H1 (cell line): ENCODE results near the gene PEX1. TPM values are rescaled to one million over a fixed set of nuclear protein-coding genes. Genes with fewer than 3 reads are reported as not detected.

Experiments used
- CTCF ChIA-PET: fragments of 300-600 bp; sonication (Branson Sonifier 250); formaldehyde crosslinking; loops from one replicate; lab custom pipeline; 2021; ENCODE audit not compliant: partially characterized antibody; lab: Charles Lee
- POLR2A ChIA-PET: fragments of 300-600 bp; sonication (Branson Sonifier 250); formaldehyde crosslinking; loops from one replicate; lab custom pipeline; 2021; ENCODE audit warnings: inconsistent platforms; ENCODE audit not compliant: partially characterized antibody; lab: Charles Lee
- DNase-seq, 2 experiments: peaks; one replicate each; pipeline versions ENCODE4 v3.0.0 to v3.0.0-alpha.2; 2010 to 2022; ENCODE audit warnings: low spot score in 2 of 2, low read depth in 1 of 2, mixed read lengths in 1 of 2
- FAIRE-seq: peaks from 2 replicates; lab custom pipeline; 2011; peaks lifted over from hg19 to GRCh38; lab: Jason Lieb, UNC
- H2AFZ ChIP-seq: 2 replicates; pipeline ENCODE4 v1.8.1; 2012; ENCODE audit warnings: low read length, inconsistent platforms
- H2AK5ac ChIP-seq: 2 replicates; pipeline ENCODE4 v1.6.1; 2013; ENCODE audit warnings: low read depth, low read length
- H2BK120ac ChIP-seq: replicated peaks from 2 replicates; pipeline ENCODE3; 2013; ENCODE audit warnings: low read depth, low read length, inconsistent platforms
- H2BK12ac ChIP-seq: 2 replicates; pipeline ENCODE4 v1.6.1; 2013; ENCODE audit warnings: low read depth, low read length
- H2BK15ac ChIP-seq: 2 replicates; pipeline ENCODE4 v1.6.1; 2013; ENCODE audit warnings: low read length
- H2BK20ac ChIP-seq: 2 replicates; pipeline ENCODE4 v1.6.1; 2013; ENCODE audit warnings: low read length
- H2BK5ac ChIP-seq: 2 replicates; pipeline ENCODE4 v1.6.1; 2013; ENCODE audit warnings: low read depth, low read length
- H3K14ac ChIP-seq: 2 replicates; pipeline ENCODE4 v1.6.1; 2013; ENCODE audit warnings: inconsistent platforms; ENCODE audit not compliant: insufficient read length
- H3K18ac ChIP-seq: 2 replicates; pipeline ENCODE4 v1.6.1; 2013; ENCODE audit warnings: low read length; ENCODE audit errors: extremely low read depth
- H3K23ac ChIP-seq: 2 replicates; pipeline ENCODE4 v1.6.1; 2013; ENCODE audit warnings: inconsistent platforms; ENCODE audit not compliant: insufficient read length
- H3K23me2 ChIP-seq: 2 replicates; pipeline ENCODE4 v1.6.1; 2013; ENCODE audit warnings: low read depth, low read length
- H3K27ac ChIP-seq: 2 replicates; pipeline ENCODE4 v1.6.1; 2011; ENCODE audit warnings: low read depth, low read length, inconsistent platforms
- H3K27me3 ChIP-seq, 4 experiments: replicated peaks in 1 of 4; 1 replicate in 1 of 4; 2 replicates in 3 of 4; pipeline versions ENCODE4 v1.6.1 to v1.8.1; 2011 to 2013; ENCODE audit warnings: low read length in 3 of 4, mild to moderate bottlenecking in 3 of 4, inconsistent platforms in 2 of 4, mixed read lengths in 2 of 4, moderate library complexity in 1 of 4; ENCODE audit not compliant: control insufficient read depth in 3 of 4, insufficient read depth in 3 of 4; ENCODE audit errors: extremely low read depth in 1 of 4
- H3K36me3 ChIP-seq, 4 experiments: 2 replicates each; pipeline versions ENCODE4 v1.6.1 to v1.8.1; 2011 to 2013; ENCODE audit warnings: mild to moderate bottlenecking in 4 of 4, low read length in 3 of 4, moderate library complexity in 2 of 4, control low read depth in 1 of 4, inconsistent platforms in 1 of 4; ENCODE audit not compliant: insufficient read depth in 4 of 4, control insufficient read depth in 2 of 4
- H3K4ac ChIP-seq: replicated peaks from 2 replicates; pipeline ENCODE3; 2013; ENCODE audit warnings: low read length, low read depth, mixed read lengths, inconsistent platforms; ENCODE audit not compliant: insufficient read length
- H3K4me1 ChIP-seq, 4 experiments: replicated peaks in 1 of 4; 1 replicate in 1 of 4; 2 replicates in 3 of 4; pipeline versions ENCODE4 v1.6.1 to v1.8.1; 2011 to 2013; ENCODE audit warnings: low read length in 3 of 4, inconsistent platforms in 2 of 4, mixed read lengths in 1 of 4; ENCODE audit not compliant: insufficient read depth in 4 of 4, control insufficient read depth in 3 of 4
- H3K4me2 ChIP-seq, 2 experiments: 2 replicates each; pipeline versions ENCODE4 v1.6.1 to v1.8.1; 2011 to 2013; ENCODE audit warnings: low read depth in 2 of 2, low read length in 2 of 2, control low read depth in 1 of 2, inconsistent platforms in 1 of 2, mild to moderate bottlenecking in 1 of 2; ENCODE audit not compliant: insufficient read depth in 1 of 2
- H3K4me3 ChIP-seq, 4 experiments: fragments of 200-600, 300-600 bp in 1 of 4; sonication (generic), shearing (Covaris generic), sonication (Bioruptor Twin) in 1 of 4; 2 replicates each; pipeline versions ENCODE4 v1.5.1 to v1.8.1; 2011 to 2016; ENCODE audit warnings: low read length in 4 of 4, low read depth in 3 of 4, control low read depth in 2 of 4, inconsistent platforms in 2 of 4, mild to moderate bottlenecking in 2 of 4, mixed read lengths in 1 of 4, moderate library complexity in 1 of 4; ENCODE audit not compliant: insufficient read depth in 2 of 4; ENCODE audit errors: extremely low read depth in 1 of 4
- H3K56ac ChIP-seq: replicated peaks from 2 replicates; pipeline ENCODE3; 2013; ENCODE audit warnings: low read depth, mild to moderate bottlenecking, mixed read lengths, low read length, inconsistent platforms; ENCODE audit not compliant: insufficient read length
- H3K79me1 ChIP-seq: 2 replicates; pipeline ENCODE4 v1.6.1; 2013; ENCODE audit warnings: low read depth, low read length, control low read depth
- H3K79me2 ChIP-seq, 2 experiments: 2 replicates each; pipeline versions ENCODE4 v1.6.1 to v1.8.1; 2012 to 2013; ENCODE audit warnings: low read length in 2 of 2, mild to moderate bottlenecking in 2 of 2, inconsistent platforms in 1 of 2; ENCODE audit not compliant: insufficient read depth in 2 of 2, control insufficient read depth in 1 of 2
- H3K9ac ChIP-seq, 4 experiments: replicated peaks in 1 of 4; 1 replicate in 1 of 4; 2 replicates in 3 of 4; pipeline versions ENCODE4 v1.6.1 to v1.8.1; 2011 to 2013; ENCODE audit warnings: low read depth in 3 of 4, low read length in 3 of 4, control low read depth in 2 of 4, mild to moderate bottlenecking in 2 of 4, moderate library complexity in 2 of 4, inconsistent platforms in 1 of 4; ENCODE audit errors: extremely low read depth in 1 of 4
- H3K9me3 ChIP-seq, 2 experiments: 2 replicates each; pipeline versions ENCODE4 v1.6.1 to v1.8.1; 2012 to 2013; ENCODE audit warnings: mild to moderate bottlenecking in 2 of 2, moderate library complexity in 2 of 2, control low read depth in 1 of 2, inconsistent platforms in 1 of 2, low read depth in 1 of 2, low read length in 1 of 2, mixed read lengths in 1 of 2; ENCODE audit not compliant: insufficient read depth in 2 of 2
- H4K20me1 ChIP-seq, 2 experiments: replicated peaks in 1 of 2; 2 replicates each; pipeline versions ENCODE3 to v1.8.1; 2011 to 2013; ENCODE audit warnings: inconsistent platforms in 2 of 2, low read length in 2 of 2, mild to moderate bottlenecking in 1 of 2; ENCODE audit not compliant: insufficient read depth in 2 of 2, control insufficient read depth in 1 of 2
- H4K5ac ChIP-seq: 2 replicates; pipeline ENCODE4 v1.6.1; 2013; ENCODE audit warnings: low read length, low read depth, mixed read lengths, inconsistent platforms; ENCODE audit not compliant: insufficient read length
- H4K8ac ChIP-seq: 2 replicates; pipeline ENCODE4 v1.8.0; 2013; ENCODE audit warnings: mild to moderate bottlenecking, moderate library complexity, low read length, inconsistent platforms; ENCODE audit not compliant: insufficient read depth; ENCODE audit errors: extremely low read depth
- H4K91ac ChIP-seq: replicated peaks from 2 replicates; pipeline ENCODE3; 2013; ENCODE audit warnings: low read length, mixed read lengths, inconsistent platforms; ENCODE audit not compliant: insufficient read length
- RNF2 ChIP-seq: fragments of 200-900, 300-1000 bp; sonication (generic); IDR thresholded peaks from 2 replicates; pipeline ENCODE4 v1.7.1; 2016; ENCODE audit warnings: borderline replicate concordance, low read depth, mild to moderate bottlenecking, antibody characterized with exemption, low read length; ENCODE audit not compliant: poor library complexity, severe bottlenecking; ENCODE audit errors: missing control alignments
- SIN3A ChIP-seq, 2 experiments: IDR thresholded peaks in 1 of 2; conservative IDR thresholded peaks in 1 of 2; 2 replicates each; pipeline ENCODE4 v1.6.1; 2011 to 2012; ENCODE audit warnings: low read length in 2 of 2, improper control_type of control experiment in 1 of 2, low read depth in 1 of 2, mild to moderate bottlenecking in 1 of 2
- WGBS, 2 experiments: shearing (Covaris generic) in 1 of 2; methylation state at CpG; one replicate each; pipeline versions ENCODE4 v1.1.6 to v1.1.7; 2013 to 2015; ENCODE audit warnings: low lambda C conversion rate in 2 of 2, mixed read lengths in 2 of 2, inconsistent platforms in 1 of 2, low coverage in 1 of 2, missing lambda C conversion rate in 1 of 2; ENCODE audit not compliant: insufficient replicate concordance in 2 of 2, insufficient coverage in 1 of 2, insufficient read length in 1 of 2; ENCODE audit errors: extremely low coverage in 1 of 2, missing lambda C conversion rate in 1 of 2; 5-methylcytosine and 5-hydroxymethylcytosine counted together
- polyA plus RNA-seq, 7 experiments: library from polyadenylated mRNA; depleted of rRNA in 3 of 7; stranded (reverse) in 5 of 7; unstranded in 2 of 7; fragments of >200 nt in 5 of 7; fragments of 200-250 nt in 2 of 7; gene quantifications; 1 replicate in 5 of 7; 2 replicates in 1 of 7; 4 replicates in 1 of 7; pipeline versions ENCODE4 v1.2.1 to v1.2.3, GENCODE V29; 2011 to 2013; ENCODE audit warnings: missing spikeins in 2 of 7, mixed read lengths in 2 of 7
- total RNA-seq: library from RNA; stranded (reverse); fragmentation: NEBNext Ultra II Directional; extraction: Animal tissue kit (Norgen Biotek cat#: 25700); gene quantifications from 2 replicates; pipeline ENCODE4 v1.2.1, GENCODE V29; 2021
- TF ChIP-seq, protein P1 (sequence below): IDR thresholded peaks from 2 replicates; pipeline ENCODE4 v1.6.1; 2012; ENCODE audit warnings: inconsistent platforms

The PEX1 gene
- total and polyA plus RNA-seq, 2 of the 8 experiments (the other 6 are each of a cell fraction or from before 2014, with no cell fraction given): 16.4 to 23.9 TPM

- Histone ChIP-seq H4K8ac (no peak overlapping the region), H3K4me2 (no peak overlapping the region), H4K91ac (no peak overlapping the region), H2BK15ac (no peak overlapping the region), H3K27ac (no peak overlapping the region), H3K56ac (no peak overlapping the region), H3K4me1 (no peaks in the 10 kb centered on the region), H4K5ac (no peak overlapping the region), H3K23ac (no peak overlapping the region), H3K79me1 (no peaks in the 10 kb centered on the region), H2BK120ac (no peak overlapping the region), H3K9ac (no peak overlapping the region), H3K14ac (no peak overlapping the region), H3K36me3 (peaks cover 5 to 56% (median 25%) of the 10 kb centered on the region in 4 experiments; a peak in 7 of 8 replicates), H2AFZ (no peak overlapping the region), H3K79me2 (no peaks in the 10 kb centered on the region), H3K4ac (no peak overlapping the region), H4K20me1 (peaks cover 2% of the 10 kb centered on the region in 2 experiments), H2AK5ac (no peak overlapping the region), H2BK20ac (no peak overlapping the region), H3K9me3 (no peaks in the 10 kb centered on the region), H3K27me3 (no peaks in the 10 kb centered on the region), H2BK12ac (no peak overlapping the region), H3K23me2 (no peaks in the 10 kb centered on the region), H2BK5ac (no peak overlapping the region), H3K4me3 (no peak overlapping the region), H3K18ac (no peak overlapping the region)
- POLR2A ChIA-PET: no interaction called here
- CTCF ChIA-PET: no interaction called here
- FAIRE-seq: no peak
- WGBS, 2 experiments: 85% methylated on average over 2 of the region's 2 CpGs; no CpG with 5 or more reads in 1 of the 2 experiments
- DNase-seq: no peak
- no peak for TF ChIP-seq SIN3A (conservative IDR thresholded peaks at IDR 0.05 in 1 of 2, IDR thresholded peaks at IDR 0.05 in 1 of 2; ENCODE audit: low read depth in 1 of 2, low read length in 2 of 2)
- TF ChIP-seq, protein P1, sequence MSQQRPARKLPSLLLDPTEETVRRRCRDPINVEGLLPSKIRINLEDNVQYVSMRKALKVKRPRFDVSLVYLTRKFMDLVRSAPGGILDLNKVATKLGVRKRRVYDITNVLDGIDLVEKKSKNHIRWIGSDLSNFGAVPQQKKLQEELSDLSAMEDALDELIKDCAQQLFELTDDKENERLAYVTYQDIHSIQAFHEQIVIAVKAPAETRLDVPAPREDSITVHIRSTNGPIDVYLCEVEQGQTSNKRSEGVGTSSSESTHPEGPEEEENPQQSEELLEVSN: no peak
- no peak for TF ChIP-seq RNF2
These were observed 29.8 kb downstream of the PEX1 start for GRCh38 chr7:92498557-92498956.
